ENCODE results near the gene RPL36AL. TPM values are rescaled to one million over a fixed set of nuclear protein-coding genes. Genes with fewer than 3 reads are reported as not detected.

RPL36AL gene
- total RNA-seq, 1 experiment from 2014 or later = 181 TPM

GRCh38 chr14:49574038-49574437 is 46.4 kb downstream of the RPL36AL start:
- CTCF ChIA-PET = no interaction called here
- BruUV-seq (replicated peaks) = no TSS peak

GRCh38 chr14:49569281-49569680 is 51.1 kb downstream of the RPL36AL start:
- Mint-ChIP-seq H3K36me3 (ENCODE audit: insufficient read depth, unreplicated experiment) (peaks cover 23% of the 10 kb centered on the region), H3K9me3 (ENCODE audit: unreplicated experiment) (peaks cover 9% of the 10 kb centered on the region), H3K4me1 (ENCODE audit: low read depth, unreplicated experiment) (no peaks in the 10 kb centered on the region), H3K27me3 (ENCODE audit: insufficient read depth, unreplicated experiment) (no peaks in the 10 kb centered on the region), H3K27ac (ENCODE audit: unreplicated experiment) (no peak overlapping the region), H3K4me3 (ENCODE audit: unreplicated experiment) (no peak overlapping the region)
- TF ChIP-seq CTCF (IDR thresholded peaks at IDR 0.05; ENCODE audit: insufficient read depth in 1 of 2, low read depth in 1 of 2, low read length in 1 of 2, severe bottlenecking in 1 of 2, unreplicated experiment in 1 of 2) = no peak
- intact Hi-C loops (cut with micrococcal nuclease; ENCODE audit: unreplicated experiment) = no loop called here
- ChIA-PET POLR2A (no interaction called here), CTCF (no interaction called here)
- peaks cover 6% of the 10 kb centered on the region; the same call in 1 of the 2 replicates for H3K9me3 ChIP-seq
- H3K27me3 ChIP-seq (replicated peaks; ENCODE audit: control insufficient read depth, insufficient read depth, low read length) = no peaks in the 10 kb centered on the region
- no peaks in the 10 kb centered on the region for H3K4me1 ChIP-seq
- no peak overlapping the region for H3K4me3 ChIP-seq (ENCODE audit: low read depth, low read length)
- H3K36me3 ChIP-seq (ENCODE audit: control insufficient read depth, insufficient read depth, low read length) = no peaks in the 10 kb centered on the region
- no TSS peak for BruUV-seq (replicated peaks)
- DNase-seq = no peak

More at GRCh38 chr14:49574038-49574437, 46.4 kb downstream of the RPL36AL start:
- H3K9me3 ChIP-seq = peaks cover 6% of the 10 kb centered on the region; the same call in 1 of the 2 replicates
- H3K4me3 ChIP-seq (ENCODE audit: low read depth, low read length) = no peak overlapping the region
- no peaks in the 10 kb centered on the region for H3K27me3 ChIP-seq (replicated peaks; ENCODE audit: control insufficient read depth, insufficient read depth, low read length)
- H3K4me3 Mint-ChIP-seq (ENCODE audit: unreplicated experiment) = no peak overlapping the region
- H3K4me1 ChIP-seq = no peaks in the 10 kb centered on the region
- DNase-seq = no peak
- peaks cover 62% of the 10 kb centered on the region for H3K36me3 Mint-ChIP-seq (ENCODE audit: insufficient read depth, unreplicated experiment)
- peaks cover 3% of the 10 kb centered on the region for H3K36me3 ChIP-seq (ENCODE audit: control insufficient read depth, insufficient read depth, low read length)
- TF ChIP-seq CTCF (IDR thresholded peaks at IDR 0.05; ENCODE audit: insufficient read depth in 1 of 2, low read depth in 1 of 2, low read length in 1 of 2, severe bottlenecking in 1 of 2, unreplicated experiment in 1 of 2) = no peak
- H3K27ac Mint-ChIP-seq (ENCODE audit: unreplicated experiment) = no peak overlapping the region
- peaks cover 9% of the 10 kb centered on the region for H3K9me3 Mint-ChIP-seq (ENCODE audit: unreplicated experiment)
- intact Hi-C loops (cut with micrococcal nuclease; ENCODE audit: unreplicated experiment) = no loop called here
- POLR2A ChIA-PET = no interaction called here
- H3K27me3 Mint-ChIP-seq (ENCODE audit: insufficient read depth, unreplicated experiment) = no peaks in the 10 kb centered on the region
- no peaks in the 10 kb centered on the region for H3K4me1 Mint-ChIP-seq (ENCODE audit: low read depth, unreplicated experiment)

Other genes with a start within 250 kb of the RPL36AL start
- 1,677 and 1,733 TPM in 2 replicates for gene RPS29, start 34.2 kb downstream of the RPL36AL start, total RNA-seq (2022)
- gene LRR1, start 21.7 kb downstream of the RPL36AL start, total RNA-seq (2022) = 32.0 and 34.8 TPM in 2 replicates
- gene MGAT2, start 173 bp upstream of the RPL36AL start, total RNA-seq (2022) = 42.1 and 47.5 TPM in 2 replicates
- 11.4 and 11.5 TPM in 2 replicates for gene DNAAF2, start 14.6 kb upstream of the RPL36AL start, total RNA-seq (2022)
- gene POLE2, start 67.6 kb upstream of the RPL36AL start, total RNA-seq (2022) = 29.7 and 31.4 TPM in 2 replicates
- gene KLHDC1, start 72.5 kb upstream of the RPL36AL start, total RNA-seq (2022) = 0.97 and 0.98 TPM in 2 replicates
- 76.5 and 89.4 TPM in 2 replicates for gene KLHDC2, start 147.5 kb upstream of the RPL36AL start, total RNA-seq (2022)
- 57.4 and 62.7 TPM in 2 replicates for gene NEMF, start 232.2 kb upstream of the RPL36AL start, total RNA-seq (2022)